ENCODE results near the gene TUT4. TPM values are rescaled to one million over a fixed set of nuclear protein-coding genes. Genes with fewer than 3 reads are reported as not detected.

TUT4 gene
- total RNA-seq, 2 donors from 2014 or later, result 38.2 to 67.2 TPM

GRCh38 chr1:52439976-52440375 lies 112.9 kb downstream of the TUT4 start:
- no peaks in the 10 kb centered on the region for H3K27me3 ChIP-seq (replicated peaks; ENCODE audit: insufficient read depth)
- ATAC-seq (ENCODE audit: insufficient number of reproducible peaks, low FRiP score, low read depth) (no peak), DNase-seq (ENCODE audit: low spot score) (no peak)
- H3K27ac ChIP-seq, result no peak overlapping the region
- no peaks in the 10 kb centered on the region for H3K4me1 ChIP-seq (ENCODE audit: control insufficient read depth in 1 of 2, low read depth in 2 of 2)
- no peak overlapping the region for H3K4me3 ChIP-seq
- H3K9me3 ChIP-seq, result no peaks in the 10 kb centered on the region
- peaks cover 29% of the 10 kb centered on the region for H3K36me3 ChIP-seq
- TF ChIP-seq CTCF (IDR thresholded peaks at IDR 0.05), result no peak

GRCh38 chr1:52436817-52437216 lies 116.1 kb downstream of the TUT4 start:
- no peak overlapping the region for H3K27ac ChIP-seq
- H3K9me3 ChIP-seq, result no peaks in the 10 kb centered on the region
- DNase-seq (ENCODE audit: low spot score) (no peak), ATAC-seq (ENCODE audit: insufficient number of reproducible peaks, low FRiP score, low read depth) (no peak)
- no peak for TF ChIP-seq CTCF (IDR thresholded peaks at IDR 0.05)
- no peaks in the 10 kb centered on the region for H3K4me1 ChIP-seq (ENCODE audit: control insufficient read depth in 1 of 2, low read depth in 2 of 2)
- H3K4me3 ChIP-seq, result no peak overlapping the region
- no peaks in the 10 kb centered on the region for H3K27me3 ChIP-seq (replicated peaks; ENCODE audit: insufficient read depth)
- H3K36me3 ChIP-seq, result peaks cover 30% of the 10 kb centered on the region

GRCh38 chr1:52435650-52436049 lies 117.2 kb downstream of the TUT4 start:
- ATAC-seq (ENCODE audit: insufficient number of reproducible peaks, low FRiP score, low read depth) (no peak), DNase-seq (ENCODE audit: low spot score) (no peak)
- H3K4me3 ChIP-seq, result no peak overlapping the region
- H3K27me3 ChIP-seq (replicated peaks; ENCODE audit: insufficient read depth), result no peaks in the 10 kb centered on the region
- no peak for TF ChIP-seq CTCF (IDR thresholded peaks at IDR 0.05)
- H3K4me1 ChIP-seq (ENCODE audit: control insufficient read depth in 1 of 2, low read depth in 2 of 2), result no peaks in the 10 kb centered on the region
- H3K27ac ChIP-seq, result no peak overlapping the region
- no peaks in the 10 kb centered on the region for H3K9me3 ChIP-seq
- peaks cover 31% of the 10 kb centered on the region for H3K36me3 ChIP-seq

- Histone ChIP-seq H3K36me3 (peaks cover 31% of the 10 kb centered on the region), H3K27me3 (replicated peaks; ENCODE audit: insufficient read depth) (no peaks in the 10 kb centered on the region), H3K4me3 (no peak overlapping the region), H3K27ac (no peak overlapping the region), H3K9me3 (no peaks in the 10 kb centered on the region), H3K4me1 (ENCODE audit: control insufficient read depth in 1 of 2, low read depth in 2 of 2) (no peaks in the 10 kb centered on the region)
- no peak for TF ChIP-seq CTCF (IDR thresholded peaks at IDR 0.05)
- no peak for DNase-seq (ENCODE audit: low spot score)
- ATAC-seq (ENCODE audit: insufficient number of reproducible peaks, low FRiP score, low read depth), result no peak
Observed at GRCh38 chr1:52435211-52435610, 117.7 kb downstream of the TUT4 start.

- Histone ChIP-seq H3K36me3 (peaks cover 31% of the 10 kb centered on the region), H3K27me3 (replicated peaks; ENCODE audit: insufficient read depth) (no peaks in the 10 kb centered on the region), H3K27ac (no peak overlapping the region), H3K4me1 (ENCODE audit: control insufficient read depth in 1 of 2, low read depth in 2 of 2) (no peaks in the 10 kb centered on the region), H3K4me3 (no peak overlapping the region), H3K9me3 (no peaks in the 10 kb centered on the region)
- ATAC-seq (ENCODE audit: insufficient number of reproducible peaks, low FRiP score, low read depth) (no peak), DNase-seq (ENCODE audit: low spot score) (no peak)
- no peak for TF ChIP-seq CTCF (IDR thresholded peaks at IDR 0.05)
Observed at GRCh38 chr1:52432807-52433206, 120.1 kb downstream of the TUT4 start.
